GM18873 (cell line): Measurements from ENCODE around the gene ASB18.

Source experiments
- ATAC-seq: cut with Tn5 transposase; IDR thresholded peaks from one replicate; pipeline ENCODE4 v1.9.1; 2021; ENCODE audit warnings: mild to moderate bottlenecking, moderate library complexity, moderate number of reproducible peaks; ENCODE audit not compliant: unreplicated experiment, low FRiP score

ASB18 gene

DNA sequence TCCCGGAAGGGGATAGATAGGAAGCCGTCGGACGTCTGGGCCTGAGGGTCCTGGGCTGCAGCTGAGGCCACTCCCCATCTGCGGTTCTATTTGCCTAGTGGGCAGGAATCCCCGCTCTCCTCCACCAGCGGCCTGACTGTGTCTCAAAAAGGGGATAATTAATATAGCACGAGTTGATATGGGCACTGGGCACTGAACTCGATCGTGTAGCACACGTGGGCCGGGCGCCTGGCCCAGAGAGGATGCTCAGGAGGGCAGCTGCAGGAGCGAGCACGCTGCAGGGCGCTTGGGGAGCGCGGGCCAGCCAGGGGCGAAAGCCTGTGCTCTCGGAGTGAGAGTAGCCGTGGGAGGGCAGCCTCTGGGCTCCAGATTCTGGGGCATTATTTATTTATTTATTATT lies 87.3 kb downstream of the ASB18 start:
- ATAC-seq = no peak

DNA sequence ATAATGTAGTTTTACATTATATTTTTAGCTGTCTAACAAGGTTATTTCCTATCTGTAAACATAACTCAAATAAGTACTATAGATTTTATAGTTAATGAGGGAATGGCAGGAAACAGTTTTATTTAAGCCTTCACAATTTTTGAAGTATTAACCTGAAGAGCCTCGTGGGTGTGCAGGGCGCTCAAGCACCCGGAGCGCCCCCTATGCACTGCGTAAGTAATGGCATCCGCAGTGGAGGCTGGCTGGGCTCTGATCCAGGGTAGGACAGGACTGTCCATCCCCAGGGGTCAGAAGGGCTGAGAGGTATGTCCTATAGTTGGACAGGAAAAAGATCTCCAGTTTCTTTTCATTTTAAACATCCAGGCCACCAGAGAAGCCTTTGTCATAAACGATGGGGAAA lies 87.8 kb downstream of the ASB18 start:
- ATAC-seq = no peak

DNA sequence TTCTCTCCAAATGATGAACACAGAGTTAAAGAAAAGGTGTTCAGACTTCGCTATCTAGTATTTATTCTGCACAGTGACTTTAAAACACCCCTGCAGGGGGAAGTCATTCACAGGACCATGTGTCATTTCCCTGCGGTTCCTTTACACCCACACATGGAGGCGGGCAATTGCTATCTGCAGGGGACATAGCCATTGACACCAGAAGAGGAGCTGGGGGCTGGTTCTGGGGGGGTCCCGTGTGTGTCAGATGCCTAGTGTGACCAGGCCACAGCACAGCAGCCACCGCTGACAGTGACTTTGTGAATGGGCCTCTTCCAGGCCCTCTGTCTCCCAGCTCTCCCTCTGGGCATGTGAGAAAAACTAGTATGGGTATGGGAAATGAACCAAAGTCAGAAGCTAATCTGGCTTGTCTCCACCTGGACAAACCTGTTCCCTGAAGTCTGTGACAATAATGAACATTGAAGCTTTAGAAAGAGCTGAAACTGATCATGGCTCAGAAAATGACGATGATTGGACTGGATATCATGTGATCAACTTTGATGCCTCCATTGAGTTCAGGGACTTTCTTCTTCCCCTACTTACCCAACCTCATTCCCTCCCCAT lies 88.6 kb downstream of the ASB18 start:
- no peak for ATAC-seq

DNA sequence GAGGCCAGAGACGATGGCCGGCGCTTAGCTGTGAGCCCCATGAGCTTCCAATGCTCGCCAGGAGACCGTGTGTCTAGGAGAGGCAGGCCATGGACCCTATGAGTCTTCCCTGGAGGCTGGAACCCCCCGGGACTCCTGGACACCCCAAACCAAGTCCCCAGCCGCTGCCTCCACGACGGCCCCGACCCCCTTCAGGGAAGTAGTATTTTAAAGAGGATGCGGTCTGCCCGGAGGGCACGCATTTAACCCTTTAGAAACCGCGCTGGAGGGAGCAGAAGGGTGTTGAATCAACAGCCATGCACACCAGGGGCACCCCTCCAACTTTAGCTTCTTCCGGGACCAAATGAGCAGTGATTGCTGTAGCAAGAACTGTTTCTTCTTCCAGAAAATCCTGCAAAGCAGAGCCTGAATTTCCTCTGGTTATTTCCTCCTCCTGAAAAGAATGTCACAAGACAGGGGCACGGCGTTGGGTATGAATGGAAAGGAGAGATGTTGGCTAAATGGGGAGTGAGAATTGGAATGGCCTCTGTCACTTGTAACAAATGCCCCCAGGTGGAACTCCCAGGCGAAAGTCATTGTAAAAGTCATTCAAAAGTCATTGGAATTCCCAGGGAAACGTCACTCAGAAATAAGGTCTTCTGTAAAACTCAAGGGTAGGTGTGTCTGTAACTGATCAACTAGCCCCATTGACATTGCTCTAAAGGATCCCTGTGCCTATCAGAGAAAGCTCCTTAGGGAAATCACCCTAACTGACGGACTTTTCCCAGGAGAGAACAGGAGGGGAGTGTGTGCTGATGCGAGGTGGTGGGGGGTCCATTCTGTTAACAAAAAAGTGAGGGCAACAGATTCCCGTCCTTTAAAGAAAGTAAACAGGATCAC lies 90.2 kb downstream of the ASB18 start:
- no peak for ATAC-seq

DNA sequence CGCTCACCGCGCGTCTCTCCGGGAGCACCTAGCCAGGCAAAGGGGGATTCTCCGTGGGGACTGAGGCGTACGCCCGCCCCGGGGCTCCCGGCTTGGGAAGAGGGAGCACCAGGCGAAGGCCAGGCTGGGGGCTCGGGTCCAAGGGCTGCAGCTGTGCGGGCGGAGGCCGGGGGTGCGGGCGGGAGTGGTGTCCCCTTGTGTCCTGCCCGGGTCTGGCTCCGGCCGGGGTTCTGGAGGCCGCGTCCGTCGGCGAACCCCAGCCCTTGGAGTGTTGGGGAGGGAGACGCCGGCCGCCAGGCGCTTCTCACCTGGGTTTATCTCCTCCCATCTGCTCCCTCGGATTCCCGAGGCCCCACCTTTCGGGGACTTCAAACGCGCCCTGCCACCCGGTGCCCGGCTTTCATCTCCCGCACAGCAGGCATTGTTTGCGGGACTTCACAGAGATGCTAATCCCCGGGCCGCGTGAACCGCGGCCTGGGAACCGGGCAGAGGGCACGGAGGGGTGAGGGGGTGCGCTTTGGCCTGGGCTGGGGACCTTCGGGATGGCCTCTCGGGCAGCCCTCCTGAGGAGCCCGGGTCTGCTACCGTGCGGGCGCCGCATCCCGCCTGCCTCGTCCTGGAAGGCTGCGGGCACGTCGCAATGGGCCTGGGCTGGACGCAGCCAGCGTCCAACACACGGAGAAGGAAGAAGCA lies 91.0 kb downstream of the ASB18 start:
- ATAC-seq = no peak

DNA sequence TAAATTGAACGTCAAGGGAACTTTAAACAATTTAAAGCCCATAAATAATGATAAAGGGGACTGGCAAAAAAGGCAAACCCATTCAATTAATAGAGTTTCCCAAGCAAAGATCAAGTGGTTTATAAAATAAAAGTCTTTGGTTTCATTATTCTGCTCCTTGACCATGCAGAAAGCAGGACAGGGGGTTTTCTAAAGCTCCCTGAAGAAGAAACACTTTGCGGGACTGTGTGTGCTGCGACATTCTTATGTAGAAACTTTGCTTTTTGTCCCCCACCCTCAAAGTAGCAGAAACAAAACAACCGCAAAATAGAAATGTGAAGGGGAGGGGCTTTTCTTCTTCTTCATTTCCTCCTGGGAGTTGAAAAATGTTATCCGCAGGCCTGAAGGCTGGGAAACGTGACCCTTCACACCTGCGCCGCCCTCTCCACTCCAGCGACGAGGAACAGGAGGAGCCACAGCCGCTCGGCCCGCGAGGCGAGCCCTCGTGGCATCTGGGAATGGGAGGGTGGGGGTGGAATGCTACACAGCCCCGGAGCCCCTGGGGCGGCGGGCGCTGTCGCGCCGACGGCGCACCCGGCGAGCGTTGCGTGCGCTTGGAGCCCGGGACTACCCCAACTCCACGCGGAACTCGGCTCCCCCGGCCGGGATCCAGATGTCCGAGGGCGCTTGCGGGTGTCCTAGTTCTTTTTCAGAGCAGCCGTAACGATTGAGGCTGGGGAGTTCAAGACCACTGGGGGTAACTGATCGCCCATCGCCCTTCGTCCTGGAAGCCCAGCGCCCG lies 91.8 kb downstream of the ASB18 start:
- ATAC-seq = no peak

DNA sequence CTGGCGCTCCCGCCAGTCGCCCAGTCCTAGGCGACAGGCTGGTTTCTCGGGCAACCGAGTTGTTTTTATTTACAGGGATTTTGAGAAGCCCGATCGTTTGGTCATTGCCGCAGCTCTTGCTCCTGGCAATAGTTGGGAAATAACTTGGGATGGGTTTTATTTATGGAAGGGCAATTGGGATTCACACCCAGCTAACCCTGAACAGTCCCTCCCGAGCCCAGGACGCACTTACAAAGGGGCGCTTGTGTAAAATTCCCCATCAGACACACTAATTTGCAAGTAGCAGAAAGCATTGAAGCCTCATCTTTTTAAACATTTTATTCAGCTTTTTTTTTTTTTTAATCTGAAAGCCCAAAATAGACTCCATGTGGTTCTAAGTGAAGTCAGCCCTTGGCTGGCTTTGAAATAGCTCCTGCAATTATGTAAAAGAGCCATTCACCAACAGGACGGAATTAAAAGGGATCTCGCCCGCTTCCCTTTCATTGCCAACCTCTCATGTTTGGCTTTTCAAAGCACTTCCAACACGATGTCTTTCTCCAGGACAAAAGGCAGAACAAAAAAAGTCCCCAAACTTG lies 92.4 kb downstream of the ASB18 start:
- no peak for ATAC-seq

DNA sequence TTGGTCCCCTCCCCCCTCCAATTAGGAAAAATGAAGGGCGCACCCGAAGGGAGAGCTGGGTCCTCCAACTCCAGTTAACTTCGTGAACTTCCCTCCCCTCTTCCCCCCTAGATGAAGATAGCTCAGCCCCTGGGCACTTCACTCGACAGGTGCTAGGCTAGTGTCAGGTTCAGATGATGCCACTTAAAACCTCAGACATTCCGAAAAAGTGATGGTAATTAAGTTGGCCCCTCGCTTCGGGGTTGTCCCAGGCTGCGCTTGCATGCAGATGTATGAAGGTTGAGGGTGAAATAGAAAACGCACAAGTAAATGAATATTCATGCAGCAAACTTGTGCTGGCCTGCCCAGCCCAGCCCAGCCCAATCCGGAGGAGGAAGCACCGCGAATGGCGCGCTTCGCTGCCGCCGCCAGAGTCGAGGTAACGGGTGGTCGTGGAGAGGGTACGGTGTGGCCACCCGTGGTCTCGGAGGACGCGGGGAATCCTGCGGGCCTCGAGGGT lies 93.0 kb downstream of the ASB18 start:
- ATAC-seq = no peak

DNA sequence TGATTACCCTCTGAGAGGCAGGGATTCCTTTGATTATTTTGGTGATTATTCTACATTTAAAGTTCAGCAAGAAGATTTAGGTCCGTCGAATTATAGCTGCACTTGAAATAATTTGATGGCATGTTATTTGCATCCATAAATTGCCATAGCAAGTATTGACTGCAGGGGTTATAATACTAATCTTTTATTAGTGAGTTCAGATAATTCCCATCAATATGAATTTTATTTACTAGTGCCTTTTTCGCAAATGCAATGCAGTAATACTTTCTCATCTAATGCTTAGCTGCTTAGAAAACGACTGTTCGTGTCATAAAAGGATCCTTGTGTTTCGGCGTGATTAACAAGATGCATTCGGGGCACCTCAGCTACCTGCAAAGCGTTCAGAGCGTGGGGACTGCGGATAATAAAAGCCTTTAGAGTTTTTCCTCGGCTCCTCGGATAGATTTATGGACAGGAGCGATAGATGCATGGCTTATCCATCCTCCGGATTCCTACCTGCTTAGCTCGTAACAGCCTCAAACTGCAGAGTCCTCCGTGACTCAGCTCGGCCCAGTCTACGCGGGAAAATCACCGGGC lies 93.5 kb downstream of the ASB18 start:
- no peak for ATAC-seq

DNA sequence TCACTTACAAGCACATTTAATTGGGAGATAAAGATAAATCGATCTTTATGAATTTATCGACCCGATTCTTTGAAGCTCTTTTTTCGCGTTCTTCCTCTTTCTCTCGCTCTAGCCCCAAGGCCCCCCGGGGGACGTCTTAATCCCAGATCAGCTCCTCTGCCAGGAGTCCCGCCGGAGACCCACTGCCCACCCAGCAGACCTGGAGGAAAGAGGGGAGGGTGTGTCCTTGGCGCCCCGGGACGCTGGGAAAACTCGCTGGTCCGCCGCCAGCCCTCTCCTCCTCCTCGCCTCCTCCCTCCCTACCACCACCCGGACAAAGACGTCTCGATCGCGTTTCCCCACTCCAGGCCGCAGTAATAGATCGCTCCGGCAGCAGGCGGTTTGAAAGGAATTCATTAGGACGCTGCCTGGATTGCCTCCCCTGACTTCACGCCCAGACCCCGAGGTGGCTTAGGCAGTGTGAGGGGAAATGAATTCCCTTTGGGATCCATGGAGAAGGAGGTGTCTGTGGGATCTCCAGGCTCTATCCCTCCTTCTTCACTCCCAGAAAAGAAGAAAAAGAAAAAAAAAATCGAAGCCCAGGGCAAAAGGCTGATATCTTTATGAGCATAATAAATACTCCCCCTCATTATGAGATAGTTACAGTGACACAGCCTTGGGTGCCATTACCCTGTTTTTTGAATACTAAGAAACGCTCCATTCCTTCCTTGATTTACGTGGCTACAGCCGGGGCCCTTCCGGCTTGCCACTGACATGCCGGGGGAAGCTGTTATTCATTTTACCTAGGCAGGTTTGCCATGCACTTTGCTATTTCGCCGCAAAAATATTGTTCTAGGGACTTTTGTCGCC lies 94.2 kb downstream of the ASB18 start:
- no peak for ATAC-seq

DNA sequence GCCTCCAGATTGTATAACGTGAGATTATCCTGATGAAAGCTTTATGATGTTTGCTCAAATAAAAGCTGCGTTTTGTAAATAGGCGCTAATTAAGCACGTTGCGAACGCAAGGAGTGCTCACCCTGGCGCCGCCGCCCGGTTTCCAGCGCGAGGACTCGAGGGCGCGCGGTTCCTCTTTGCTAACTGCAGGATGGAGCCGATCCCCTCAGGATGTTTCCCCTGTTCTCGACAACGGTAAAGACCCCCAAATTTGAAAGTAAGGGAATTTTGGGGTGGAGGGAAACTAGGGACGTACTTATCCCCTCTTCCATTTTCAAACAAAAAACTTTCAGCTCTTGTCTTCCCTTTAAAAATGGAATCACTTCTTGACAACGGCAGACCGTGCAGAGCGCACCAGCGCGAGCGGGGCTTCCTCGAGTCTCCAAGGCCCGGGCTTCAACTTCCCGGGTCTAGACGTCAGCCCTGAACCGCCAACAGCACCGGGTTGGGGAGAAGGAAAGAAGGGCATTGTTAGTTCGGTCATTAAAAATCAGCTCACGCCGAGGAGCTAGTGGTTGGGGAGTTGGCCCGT lies 95.0 kb downstream of the ASB18 start:
- ATAC-seq = no peak

DNA sequence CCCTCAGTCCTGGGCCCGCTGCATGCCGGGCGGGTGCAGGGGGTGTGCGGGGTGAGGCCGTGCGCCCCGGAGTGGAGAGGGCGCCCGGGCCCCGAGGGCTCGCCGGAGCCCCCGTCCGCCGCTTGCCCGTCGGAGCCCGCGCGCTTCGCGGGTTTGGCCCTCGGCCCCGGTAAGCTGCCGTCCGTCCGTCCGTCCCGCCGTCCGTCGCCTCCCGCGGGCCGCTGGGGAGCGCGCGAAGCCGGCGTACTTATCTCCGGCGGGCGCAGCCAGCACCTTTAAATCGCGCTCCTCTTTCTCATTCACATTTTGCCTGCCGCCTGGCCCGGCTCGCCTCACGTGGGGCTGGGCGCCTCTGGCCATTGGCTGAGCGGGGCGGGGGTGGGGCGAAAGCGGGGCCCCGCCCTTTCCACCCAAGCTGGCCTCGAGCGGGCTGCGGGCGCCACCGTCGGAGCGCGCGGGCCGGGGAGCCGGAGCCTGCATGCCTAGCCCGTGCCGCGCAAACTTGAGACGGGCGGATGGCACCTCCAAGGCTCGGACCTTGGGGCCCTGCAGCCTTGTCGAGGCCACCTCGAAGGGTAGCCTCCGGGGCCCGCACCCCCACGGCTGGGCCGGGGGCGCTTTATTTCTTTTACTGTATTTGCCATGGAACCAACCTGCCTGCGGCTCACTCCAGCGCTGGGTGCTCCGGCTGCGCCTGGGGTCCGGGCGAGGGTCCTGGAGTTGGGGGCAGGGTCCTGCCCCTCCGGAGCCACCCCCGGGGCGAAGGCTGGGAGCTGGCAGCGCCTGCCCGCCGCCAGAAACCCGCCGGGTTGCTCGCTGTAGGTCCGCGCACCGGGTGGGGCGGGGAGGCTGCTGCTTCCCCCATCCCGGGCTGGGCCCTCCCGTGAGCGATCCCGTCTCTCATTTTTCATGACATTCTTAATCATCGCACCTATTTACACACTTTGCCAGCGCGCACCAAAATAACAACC lies 95.8 kb downstream of the ASB18 start, which contains the start of gene GBX2:
GBX2 (minus strand) TSS at position 277 of the 971 bp plus-strand sequence. CDS start 415 bp downstream, outside the sequence.
- ATAC-seq = no peak

DNA sequence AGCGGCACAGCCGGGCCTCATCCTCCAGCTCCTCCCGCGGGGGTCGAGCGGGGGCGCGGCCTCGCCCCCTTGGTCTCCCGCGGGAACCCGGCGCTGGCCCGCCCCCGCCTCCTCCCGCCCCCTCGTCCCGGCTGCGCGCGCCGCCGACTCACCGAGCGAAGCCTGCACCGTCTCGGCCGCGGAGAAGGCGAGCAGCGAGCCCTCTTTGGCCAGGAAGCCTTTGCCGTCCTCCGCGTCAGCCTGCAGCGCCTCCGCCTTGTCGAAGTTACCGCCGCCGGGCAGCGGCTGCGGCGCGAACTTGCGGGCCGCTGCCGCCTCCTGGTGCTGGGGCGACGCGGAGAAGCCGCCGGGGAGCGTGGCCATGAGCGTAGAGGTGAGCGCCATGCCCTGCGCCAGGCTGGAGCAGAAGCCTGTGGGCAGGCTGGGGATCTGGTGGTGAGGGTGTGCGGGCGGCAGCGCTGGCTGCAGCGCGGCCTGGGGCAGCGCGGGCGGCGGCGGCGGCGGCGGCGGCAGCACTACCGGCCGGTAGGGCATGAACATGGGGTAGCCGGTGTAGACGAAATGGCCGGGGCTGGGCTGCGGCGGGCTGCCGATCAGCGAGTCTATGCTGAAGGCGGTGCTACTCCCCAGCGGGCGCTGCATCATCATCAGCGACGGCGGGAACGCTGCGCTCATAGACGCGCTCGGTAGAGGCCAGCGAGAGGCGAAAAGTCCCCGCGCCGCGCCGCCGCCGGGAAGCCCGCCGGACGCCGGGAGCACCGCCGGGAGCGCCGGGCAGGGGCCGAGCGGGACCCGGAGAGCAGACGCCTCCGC lies 96.7 kb downstream of the ASB18 start:
- ATAC-seq = no peak

DNA sequence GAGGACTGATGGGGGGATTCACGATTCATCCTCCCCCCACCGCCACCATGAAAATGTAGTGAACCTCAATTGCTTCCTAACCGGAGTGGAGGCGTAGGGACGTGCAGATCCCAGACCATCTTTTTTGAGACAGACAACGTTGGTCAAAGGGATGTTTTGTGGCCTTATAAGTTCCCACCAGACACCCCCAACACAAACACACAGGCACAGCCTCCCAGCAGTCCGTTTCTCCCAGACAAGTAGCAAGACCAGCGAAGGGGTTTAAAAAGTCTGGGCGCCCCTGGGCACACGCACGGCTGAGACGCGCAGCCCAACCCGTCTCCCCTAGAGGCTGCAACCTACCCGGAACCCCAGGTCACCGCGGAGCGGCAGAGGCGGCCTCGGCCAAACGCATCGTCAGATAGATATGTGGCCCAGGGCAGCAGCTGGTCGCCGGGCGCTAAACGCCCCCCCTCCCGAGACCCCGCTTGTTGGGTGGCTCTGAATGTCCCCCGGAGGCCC lies 97.4 kb downstream of the ASB18 start:
- no peak for ATAC-seq

DNA sequence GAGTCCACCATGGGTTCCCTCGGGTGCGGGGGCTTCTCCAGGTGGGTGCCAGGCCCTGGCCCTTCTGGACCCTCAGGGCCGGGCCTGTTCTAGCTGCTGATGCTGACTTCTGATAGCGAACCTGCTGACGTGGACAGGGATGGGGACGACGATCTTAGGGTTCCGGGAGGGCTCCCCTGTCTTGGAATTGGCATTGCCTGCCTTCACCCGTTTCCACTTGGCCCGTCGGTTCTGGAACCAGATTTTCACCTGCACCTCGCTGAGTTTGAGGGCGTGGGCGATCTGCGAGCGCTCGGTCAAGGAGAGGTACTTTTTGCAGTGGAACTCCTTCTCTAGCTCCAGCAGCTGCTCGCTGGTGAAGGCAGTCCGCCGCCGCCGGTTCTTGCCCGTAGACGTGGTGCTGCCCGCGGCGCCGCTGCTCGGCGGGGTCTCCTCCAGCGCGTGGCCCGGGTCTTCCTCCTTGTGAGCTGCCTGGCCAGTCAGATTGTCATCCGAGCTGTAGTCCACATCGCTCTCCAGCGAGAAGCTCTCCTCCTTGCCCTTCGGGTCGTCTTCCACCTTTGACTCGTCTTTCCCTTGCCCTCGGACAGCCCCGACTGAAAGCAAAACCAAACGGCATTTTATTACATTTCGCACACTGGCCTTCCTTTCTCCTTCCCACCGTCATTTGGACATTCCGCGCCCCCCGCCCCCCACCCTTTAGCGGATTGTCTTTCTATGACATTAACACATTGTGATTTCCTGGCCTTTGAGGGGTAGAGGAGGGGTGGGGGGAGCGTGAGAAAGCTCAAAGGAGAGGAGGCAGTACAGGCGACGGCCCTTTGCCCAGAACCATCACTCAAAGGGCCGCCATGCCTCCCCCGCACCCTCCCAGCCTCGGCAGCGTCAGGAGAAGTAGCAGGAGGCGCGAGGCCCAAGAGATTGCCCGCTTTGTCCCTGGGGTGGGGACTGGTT lies 98.1 kb downstream of the ASB18 start:
- no peak for ATAC-seq
